Stimulated activated CD8-positive, alpha-beta memory T cell treated with anti-CD3 and anti-CD28 coated beads, Interleukin-15, amount 100 ng/mL, for 24 hours (primary cell): Measurements from ENCODE around the gene EPHA2.

Experiments used
- DNase-seq: peaks from one replicate; pipeline ENCODE4 v3.0.0-alpha.2; 2020; ENCODE audit warnings: low read depth

EPHA2 gene

DNA sequence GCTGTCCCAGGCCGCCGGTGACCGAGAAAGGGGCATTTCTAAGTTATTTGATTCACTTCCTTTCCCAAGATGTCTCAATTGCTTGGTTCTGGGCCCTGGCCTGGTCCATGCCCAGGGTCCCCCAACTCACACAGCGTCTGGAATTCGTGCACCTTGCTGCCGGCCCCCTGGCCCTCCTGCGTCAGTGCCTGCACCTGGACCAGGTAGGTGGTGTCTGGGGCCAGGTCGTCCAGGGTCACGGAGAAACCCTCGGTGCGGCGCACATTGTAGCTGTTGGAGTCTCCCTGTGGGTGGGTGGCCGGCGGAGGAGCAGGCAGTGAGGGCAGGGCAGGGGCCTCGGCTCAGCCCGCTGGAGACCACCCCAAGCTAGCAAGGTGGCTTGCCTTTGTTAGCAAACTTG, 21.0 kb downstream of the EPHA2 start:
- no peak for DNase-seq

DNA sequence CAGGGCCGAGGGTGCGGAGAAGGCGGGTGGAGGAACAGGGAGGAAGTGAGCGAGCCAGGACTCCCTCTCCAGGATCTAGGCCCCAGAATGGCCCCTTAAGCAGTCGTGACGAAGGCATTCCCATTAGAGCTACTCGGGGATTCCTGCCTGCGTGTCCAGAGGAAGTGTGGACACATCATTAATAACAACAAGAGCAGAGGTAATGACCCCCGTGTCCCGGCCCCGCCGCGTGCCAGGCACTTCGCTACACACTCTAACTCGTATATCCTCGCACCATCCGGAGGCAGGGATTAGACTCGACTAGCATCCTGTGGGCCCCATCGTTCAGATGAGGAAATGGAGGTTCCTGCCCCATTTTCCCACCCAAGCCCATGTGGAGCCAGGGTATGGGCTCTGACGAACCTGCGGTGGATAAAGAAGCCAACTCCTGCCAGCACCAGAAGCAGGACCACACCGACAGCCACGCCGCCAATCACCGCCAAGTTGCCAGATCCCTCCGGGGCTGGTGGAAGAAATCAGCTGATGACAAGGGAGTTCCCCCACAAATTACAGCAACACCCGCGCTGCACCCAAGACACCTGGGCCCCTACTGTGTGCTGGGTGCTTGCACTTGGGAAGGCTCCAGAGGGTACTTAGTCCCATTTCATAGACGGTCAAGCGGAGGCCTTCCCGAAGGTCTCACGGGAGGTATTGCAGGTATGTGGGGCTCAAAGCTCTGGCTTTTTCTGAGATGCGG, 21.6 kb downstream of the EPHA2 start:
- no peak for DNase-seq

DNA sequence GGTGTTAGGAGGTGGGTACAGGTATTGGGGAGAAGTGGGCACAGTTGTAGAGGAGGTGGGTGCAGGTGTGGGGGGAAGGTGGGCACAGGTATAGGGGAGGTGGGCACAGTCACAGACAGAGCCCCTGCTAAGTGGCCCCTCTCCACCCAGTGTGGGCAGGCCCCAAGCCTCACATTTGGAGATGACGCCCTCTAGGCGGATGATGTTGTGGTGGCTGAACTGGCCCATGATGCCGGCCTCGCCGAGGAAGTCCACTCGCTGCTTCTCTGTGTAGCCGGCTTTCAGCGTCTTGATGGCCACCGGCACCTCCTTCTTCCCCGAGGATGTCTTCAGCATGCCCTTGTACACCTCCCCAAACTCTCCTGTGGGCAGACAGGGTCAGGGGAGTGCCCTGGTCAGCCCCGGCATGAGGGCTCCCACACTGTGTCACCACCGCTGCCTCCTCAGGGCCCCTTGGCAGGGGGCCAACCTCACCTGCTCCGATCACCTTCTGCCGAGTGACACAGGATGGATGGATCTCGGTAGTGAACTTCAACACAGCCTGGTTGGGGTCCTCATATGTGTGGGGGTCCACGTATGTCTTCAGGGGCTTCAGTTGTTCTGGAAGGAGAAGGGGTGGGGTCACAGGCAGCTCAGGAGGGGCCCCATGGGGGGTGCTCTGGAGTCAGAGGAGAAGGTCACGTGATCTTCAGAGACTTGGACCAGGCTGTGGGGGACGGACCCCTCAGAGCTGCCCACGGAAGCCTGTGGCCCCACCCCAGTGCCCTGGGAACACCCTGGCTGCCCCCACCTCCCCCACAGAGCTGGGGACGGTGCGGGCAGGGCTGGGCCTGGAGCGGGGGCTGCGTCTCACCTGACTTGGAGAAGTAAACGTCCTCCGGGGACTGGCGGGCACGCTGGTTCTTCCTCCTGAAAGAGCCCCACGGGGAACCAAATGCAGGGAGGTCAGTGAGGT, 22.6 kb downstream of the EPHA2 start:
- DNase-seq = no peak

DNA sequence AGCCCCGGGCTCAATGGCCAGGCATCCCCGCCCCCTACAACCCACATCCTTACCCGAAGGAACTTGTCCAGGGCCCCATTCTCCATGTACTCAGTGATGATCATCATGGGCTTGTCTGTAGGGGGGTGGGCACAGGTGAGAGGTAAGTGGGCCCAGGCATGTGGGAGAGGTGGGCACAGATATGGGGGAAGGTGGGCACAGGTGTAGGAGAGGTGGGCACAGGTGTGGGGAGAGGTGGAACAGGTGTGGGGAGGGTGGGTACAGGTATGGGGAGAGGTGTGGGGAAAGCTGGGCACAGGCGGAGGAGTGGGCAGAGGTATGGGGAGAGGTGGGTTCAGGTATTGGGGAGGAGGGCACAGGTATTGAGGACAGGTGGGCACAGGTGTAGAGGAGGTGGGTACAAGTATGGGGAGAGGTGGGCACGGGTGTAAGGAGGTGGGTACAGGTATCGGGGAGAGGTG, 23.5 kb downstream of the EPHA2 start:
- no peak for DNase-seq

DNA sequence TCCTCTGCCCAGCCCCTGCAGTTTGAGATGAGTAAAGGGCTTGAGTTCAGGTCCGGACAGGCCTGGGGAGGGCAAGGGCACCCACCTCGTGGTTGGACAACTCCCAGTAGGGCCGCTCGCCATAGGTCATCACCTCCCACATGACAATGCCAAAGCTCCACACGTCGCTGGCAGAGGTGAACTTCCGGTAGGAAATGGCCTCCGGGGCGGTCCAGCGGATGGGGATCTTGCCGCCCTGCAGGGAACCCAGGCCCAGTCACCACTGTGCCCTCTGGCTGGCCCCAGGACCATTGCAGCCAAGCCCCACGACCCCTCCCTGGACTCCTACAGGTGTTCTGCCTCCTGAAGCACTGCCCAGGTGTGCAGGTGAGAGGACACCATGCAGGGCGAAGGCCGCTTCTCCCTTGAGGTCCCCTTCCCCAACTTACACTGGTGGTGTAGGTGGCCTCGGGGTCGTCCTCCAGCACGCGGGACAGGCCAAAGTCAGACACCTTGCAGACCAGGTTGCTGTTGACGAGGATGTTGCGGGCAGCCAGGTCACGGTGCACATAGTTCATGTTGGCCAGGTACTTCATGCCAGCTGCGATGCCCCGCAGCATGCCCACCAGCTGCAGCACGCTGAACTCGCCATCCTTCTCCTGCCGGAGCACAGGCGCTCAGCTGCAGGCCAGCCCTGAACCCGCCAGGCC, 24.1 kb downstream of the EPHA2 start:
- DNase-seq = no peak

DNA sequence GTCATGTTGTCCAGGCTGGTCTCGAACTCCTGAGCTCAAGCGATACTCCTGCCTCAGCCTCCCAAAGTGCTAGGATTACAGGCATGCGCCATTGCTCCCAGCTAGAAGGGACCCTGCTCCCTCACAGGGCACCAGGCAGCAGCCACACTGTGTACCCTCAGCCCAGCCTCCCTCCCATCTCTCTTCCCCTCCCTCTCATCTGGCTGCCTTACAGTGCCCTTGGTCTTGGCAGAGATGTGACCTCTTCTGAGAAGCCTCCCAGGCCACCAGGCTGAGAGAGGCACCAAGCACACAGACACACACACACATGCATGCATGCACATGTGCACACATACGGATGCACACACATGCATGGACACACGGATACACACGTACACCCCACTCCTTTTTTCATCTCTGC, 25.0 kb downstream of the EPHA2 start:
- no peak for DNase-seq

DNA sequence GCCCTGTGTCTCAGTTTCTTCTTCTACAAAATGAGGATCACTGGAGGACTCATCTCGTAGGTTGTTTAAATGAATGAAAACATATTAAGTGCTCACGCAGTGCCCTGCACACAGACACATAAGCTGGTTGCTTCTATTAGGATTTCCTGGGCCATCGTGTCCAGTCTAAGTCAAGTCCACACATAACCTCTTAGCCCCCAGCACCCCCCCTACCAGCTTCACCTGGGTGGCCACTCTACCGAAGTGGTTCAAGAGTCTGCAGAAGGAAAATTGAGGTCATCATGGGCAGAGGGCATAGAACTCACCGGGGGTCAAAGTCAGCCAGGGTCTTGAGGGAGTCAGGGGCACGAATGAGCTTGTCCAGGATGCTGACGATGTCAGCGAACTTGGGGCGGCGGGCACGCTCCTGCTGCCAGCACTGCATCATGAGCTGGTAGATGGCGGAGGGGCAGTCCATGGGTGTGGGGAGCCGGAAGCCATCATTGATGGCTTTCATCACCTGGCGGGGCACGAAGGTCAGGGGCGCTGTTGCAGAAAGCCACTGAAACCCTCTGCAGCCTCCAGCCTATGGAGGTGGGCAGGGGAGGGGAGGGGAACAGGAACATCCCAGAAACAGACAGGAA, 25.8 kb downstream of the EPHA2 start:
- no peak for DNase-seq

DNA sequence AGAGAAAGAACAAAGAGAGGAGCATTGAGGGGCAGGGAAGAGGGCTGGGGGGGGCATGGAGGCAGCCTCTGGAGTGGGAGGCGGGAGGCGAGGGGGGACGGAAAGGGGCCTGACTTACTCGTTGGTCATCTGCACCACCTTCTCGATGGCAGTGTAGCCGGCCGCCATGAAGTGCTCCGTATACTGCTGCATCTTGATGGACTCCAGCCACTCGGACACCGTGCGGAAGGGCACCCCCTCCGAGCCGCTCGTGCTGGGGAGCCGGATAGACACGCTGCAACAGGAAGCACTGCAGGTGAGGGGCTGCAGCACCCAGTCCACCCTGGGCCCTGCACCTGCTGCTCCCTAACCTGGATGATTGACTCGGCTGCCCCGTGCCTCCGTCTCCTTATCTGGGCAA, 26.6 kb downstream of the EPHA2 start:
- DNase-seq = no peak

DNA sequence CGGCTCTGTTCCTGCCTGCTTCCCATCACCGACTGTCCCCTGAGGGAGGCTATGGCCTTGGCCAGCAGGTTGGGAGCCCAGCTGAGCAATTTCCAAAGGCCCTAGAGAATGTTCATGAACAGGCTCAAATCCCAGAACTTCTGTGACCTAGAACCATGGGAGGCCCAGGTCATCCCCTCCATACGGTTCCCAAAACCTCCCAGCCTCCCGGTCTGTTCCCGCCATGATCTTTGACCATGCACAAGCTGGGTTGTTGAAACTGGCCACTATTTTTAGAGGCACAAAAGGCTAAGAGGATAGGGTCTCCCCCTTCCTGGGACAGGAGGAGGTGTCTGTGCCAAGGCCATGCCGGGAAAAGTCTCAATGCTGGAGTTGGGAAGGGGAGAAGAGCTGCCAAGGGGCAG, 27.5 kb downstream of the EPHA2 start:
- DNase-seq = no peak

DNA sequence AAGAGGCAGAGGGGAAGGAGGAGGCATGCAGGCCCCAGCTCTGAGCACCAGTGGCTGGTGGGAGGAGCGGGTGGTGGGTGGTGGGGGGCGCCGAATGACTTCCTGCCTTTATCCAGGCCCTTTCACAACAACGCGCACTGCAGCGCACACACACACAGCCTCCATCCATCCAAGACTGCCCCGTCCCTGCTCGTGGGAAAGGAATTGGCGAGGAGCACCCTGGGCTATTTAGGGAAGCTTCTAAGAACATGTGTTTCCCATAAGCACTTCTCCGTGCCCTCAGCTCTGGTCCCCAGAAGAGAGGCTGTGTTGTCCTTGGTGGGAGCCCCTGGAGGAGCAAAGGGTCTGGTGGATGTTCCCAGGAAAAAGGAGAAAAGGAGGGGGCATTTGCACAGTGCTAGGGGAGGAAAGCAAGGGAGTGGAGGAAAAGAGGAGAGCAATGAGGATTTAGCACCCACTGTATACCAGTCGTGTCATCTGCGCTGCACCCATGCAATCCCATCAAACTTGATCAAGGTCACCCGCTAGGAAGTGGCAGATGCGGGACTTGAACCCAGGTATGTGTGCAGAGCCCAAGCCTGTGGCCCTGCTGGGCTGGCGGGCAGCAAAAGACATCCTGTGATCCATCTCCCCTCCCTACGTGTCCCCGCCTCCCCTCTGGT, 28.1 kb downstream of the EPHA2 start:
- DNase-seq = no peak

DNA sequence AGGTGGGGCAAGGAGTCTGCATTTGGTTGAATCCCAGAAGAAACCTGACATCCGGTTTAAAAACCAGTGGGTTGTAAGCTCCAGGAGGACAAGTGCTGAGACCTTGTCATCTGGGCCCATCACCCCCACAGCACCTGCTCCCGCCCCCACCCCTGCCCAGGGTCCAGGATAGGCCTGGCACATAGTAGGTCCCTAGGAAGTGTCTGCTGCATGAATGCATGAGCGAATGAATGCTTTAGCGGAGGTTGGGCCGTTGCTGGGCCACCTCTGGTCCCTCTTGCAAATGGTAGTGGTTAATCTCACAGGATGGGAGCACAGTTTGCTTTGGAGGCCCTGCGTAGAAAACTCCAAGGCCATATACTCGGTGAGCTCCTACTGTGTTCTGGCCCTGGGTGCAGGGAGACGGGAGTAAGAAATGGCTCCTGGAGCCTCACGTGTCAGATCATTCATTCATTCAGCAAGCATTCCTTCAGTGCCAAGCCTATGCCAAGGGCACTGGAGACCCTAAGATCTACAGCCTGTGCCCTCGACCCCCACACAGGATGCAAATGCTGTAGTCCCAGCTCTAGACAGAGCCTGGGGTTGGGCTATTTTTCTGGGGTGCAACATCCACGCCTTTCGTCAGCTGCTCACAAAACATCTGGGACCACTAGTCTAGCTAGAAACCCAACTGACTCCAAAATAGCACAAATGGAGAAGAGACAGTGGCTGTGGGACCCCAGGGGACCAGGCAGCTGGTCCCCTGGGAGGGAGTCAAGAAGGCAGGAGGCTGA, 28.9 kb downstream of the EPHA2 start:
- no peak for DNase-seq

DNA sequence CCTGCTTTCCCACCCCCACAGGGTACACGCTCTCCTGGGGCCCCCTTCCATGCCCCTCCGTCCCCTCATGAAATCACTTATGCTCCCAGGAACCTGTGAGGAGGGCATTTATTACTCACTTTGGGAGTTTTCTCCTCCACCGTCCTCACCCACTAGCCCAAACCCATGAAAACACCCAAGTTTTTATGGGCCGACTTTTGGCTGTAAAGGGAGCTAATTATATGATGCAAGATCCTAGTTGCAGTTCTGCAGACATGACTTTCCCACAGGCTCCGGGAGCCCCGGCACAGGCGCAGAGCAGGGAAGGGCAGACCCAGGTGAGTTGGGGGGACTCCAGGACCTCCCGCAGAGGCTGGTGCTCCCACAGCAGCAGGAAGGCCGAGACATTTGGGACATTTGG, 29.7 kb downstream of the EPHA2 start:
- no peak for DNase-seq

DNA sequence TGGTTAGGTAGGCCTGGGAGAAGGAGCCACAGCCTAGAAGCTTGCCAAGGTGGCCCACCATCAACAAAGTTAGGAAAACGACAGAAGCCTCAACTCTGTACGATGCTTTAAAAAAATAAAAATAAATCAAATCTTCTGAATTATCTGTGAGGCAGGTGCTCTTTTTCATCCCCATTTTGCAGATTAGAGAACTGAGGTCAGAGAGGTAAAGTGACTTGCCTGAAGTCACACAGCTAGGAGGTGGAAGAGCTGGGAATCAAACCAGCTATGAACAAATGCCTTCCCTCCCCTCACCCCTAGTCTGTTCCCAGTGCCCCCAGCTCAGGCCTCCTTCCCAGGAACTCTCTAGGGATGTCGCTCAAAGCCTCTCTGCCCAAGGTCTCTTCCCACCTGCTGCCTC, 30.4 kb downstream of the EPHA2 start:
- DNase-seq = no peak

DNA sequence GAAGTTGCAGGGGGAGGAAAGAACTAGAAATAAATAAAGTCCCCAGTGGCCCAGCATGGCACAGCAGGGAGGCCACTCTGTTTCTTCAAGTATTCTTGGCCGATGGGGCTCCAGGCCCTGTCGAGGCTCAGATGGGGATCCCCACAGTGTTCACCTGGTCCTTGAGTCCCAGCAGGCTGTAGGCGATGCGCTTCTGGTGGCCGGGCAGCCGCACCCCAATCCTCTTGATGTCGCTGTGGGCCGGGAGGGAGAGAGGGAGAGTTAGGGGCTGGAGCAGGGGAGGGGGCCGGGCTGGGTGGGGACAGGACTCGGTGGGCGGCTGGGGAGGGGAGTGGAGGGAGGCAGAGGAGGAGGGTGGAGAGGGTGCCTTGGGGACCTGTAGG, 30.8 kb downstream of the EPHA2 start:
- no peak for DNase-seq

DNA sequence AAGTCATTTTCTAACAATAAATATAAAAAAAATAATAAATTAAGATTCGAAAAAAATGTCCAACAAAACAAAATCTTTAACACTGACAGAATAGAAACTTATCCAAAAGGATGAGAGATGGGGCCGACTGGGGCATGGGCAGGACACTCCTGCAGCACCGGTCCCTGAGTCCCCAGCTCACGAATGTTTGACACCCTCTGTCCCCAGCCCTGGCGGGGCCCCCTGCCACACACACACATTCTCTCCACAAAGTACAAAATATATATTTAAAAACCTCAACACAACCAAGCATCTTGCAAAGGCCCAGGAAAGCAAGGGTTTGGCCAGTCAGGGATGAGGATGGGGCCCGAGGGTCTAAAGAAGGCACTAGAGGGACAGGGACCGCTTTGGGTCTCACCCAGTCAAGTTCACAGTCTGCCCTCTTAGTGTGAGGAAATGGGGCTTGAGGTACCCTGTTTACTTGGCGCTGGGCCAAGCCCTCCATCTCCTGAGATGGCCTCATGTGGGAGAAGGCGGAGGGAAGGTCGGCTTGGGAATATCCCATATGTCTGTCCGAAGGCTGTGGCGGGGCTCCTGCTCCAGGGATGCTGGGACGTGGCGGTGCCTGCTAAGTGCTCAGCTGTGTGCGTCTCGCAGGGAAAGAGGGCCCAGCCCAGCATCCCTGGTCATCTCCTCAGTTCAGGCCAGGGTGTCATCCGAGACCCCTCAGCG, 31.3 kb downstream of the EPHA2 start:
- no peak for DNase-seq

DNA sequence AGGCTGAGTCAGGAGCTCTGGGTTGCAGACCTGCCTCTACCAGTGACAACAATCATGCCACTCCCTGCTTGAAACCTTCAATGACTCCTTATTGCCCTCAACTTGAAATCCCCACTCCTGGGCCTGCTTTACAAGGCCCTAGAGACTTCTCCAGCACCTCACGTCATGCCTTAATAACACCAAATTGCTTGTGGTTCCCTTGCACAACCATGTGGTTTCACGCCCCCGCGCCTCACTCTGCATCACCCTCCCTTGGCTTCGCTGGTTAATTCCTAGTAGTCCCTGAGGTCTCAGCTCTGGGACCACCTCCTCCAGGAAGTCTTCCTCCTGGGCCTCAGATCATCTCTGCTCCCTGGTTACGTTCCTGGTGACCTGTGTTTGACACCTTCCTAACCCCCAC, 33.0 kb downstream of the EPHA2 start:
- DNase-seq = peak; percentile 25

DNA sequence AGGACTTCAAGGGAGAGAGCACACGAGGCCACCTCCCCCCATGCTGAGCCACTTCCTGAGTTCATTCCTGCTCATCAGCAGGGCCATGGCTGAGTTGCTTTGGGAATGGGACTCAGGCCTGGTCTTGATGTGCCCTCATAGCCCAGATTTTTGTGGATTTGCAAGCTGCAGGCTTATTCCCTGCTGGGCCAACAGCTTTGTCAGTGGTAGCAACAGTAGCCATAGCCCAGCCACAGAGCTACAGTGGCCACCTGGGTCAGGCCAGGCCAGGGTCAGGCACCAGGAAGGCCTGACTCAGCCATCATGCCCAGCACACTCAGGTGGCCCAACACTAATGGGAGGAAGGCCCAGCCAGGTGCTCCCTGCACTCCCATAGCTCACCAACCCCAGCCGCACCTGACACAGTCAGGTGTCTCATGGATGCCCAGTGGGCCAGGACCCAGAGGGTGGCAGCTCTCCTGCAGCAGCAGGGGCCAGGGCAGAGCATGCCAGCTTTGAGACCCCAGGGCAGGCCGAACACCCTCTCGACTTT, 33.5 kb downstream of the EPHA2 start:
- no peak for DNase-seq

DNA sequence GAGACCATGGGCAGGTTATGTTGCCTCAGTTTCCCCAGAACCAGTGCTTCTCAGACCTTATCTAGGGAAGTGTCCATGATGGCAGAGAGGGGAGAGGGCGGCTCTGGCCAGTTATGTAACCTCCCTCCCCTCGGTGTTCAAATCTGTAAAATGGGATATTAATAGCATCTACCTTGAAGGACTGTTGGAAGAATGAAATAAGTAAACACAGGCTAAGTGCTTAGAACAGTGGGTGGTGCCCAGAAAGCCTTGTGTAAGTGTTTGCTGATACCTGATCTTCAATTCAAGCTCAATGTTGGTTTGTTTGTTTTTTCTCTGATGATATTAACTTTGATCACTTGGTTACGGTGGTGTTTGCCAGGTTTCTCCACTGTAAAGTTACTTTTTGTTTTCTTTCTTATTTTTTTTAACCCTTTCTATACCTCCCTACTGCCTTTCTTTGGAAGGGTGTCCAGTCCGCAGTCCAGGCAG, 34.9 kb downstream of the EPHA2 start:
- DNase-seq = no peak

DNA sequence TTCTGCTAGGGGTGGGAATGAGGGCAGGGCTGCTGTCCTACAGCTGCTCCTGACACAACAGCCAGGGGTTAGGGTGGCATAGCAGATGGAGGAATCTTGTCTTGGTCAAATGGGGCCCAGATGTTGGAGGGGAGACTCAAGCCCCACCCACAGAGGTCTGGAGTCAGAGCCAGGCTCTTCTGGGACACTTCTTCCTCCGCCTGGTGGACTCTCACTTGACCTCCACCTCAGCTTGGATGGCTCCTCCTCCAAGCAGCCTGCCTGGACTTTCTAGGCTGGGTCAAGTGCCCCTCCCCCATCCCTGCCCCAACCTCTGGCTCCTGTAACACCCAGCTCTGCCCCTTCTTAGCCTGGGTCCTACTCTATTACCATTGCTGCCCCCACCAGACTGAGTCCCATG, 35.5 kb downstream of the EPHA2 start:
- no peak for DNase-seq

DNA sequence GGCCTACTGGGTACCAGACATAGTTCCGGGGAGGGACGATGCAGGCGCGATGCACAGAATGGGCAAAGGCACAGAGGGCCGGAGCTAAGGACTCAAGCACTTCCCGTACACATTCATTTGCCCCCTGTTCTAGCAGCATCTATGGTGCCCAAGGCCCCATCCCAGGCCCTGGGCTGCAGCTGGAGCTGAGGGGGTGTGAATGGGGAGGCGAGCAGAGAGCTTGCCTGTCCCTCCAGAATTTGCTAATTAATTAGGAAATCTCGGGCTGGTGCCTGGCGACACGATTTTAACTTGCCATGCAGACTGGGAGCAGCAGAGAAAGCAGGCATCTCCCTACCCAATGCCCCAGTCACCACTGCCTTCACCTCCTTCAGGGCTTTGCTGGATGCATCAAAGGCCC, 35.9 kb downstream of the EPHA2 start:
- no peak for DNase-seq
